ENCODE data around the gene THRB. TPM values are rescaled to one million over a fixed set of nuclear protein-coding genes. Genes with fewer than 3 reads are reported as not detected.

Gene THRB
- polyA plus RNA-seq, 1 of the 3 experiments (the other 2 are of a cell fraction) = 0.02 TPM

GRCh38 chr3:24419067-24419791 lies 75.4 kb downstream of the THRB start:
- no peak overlapping the region for H2AFZ ChIP-seq (ENCODE audit: low read depth)
- no peaks in the 10 kb centered on the region for H3K4me1 ChIP-seq (ENCODE audit: control insufficient read depth in 1 of 2, insufficient read depth in 2 of 2, low read depth in 1 of 2, low read length in 1 of 2)
- no peak overlapping the region for H3K4me2 ChIP-seq
- H3K9me2 ChIP-seq = no peaks in the 10 kb centered on the region
- no peaks in the 10 kb centered on the region for H3K79me2 ChIP-seq (ENCODE audit: insufficient read depth)
- no peaks in the 10 kb centered on the region for H4K20me1 ChIP-seq (ENCODE audit: insufficient read depth)
- no peak overlapping the region for H3K27ac ChIP-seq (ENCODE audit: low read depth in 2 of 2, low read length in 1 of 2)
- H3K9ac ChIP-seq = no peak overlapping the region
- no peak overlapping the region for H3K4me3 ChIP-seq (ENCODE audit: low read depth in 2 of 2, low read length in 1 of 2)
- no peaks in the 10 kb centered on the region for H3K27me3 ChIP-seq (ENCODE audit: insufficient read depth)
- ChIA-PET CTCF (interaction anchor here (0.7 to 1.0 kb wide), 4 partner anchors 9 to 260 kb away, joined by 3 to 4 read pairs (median 3); no protein-coding TSS in a partner anchor), POLR2A (no interaction called here)
- no peaks in the 10 kb centered on the region for H3K36me3 ChIP-seq (replicated peaks in 1 of 2; ENCODE audit: control insufficient read depth in 1 of 2, insufficient read depth in 2 of 2, low read length in 1 of 2)
- no peaks in the 10 kb centered on the region for H3F3A ChIP-seq (replicated peaks; ENCODE audit: insufficient read depth)
- no peak for DNase-seq
- 45% methylated on average over 3 of the region's 3 CpGs for WGBS (ENCODE audit: low lambda C conversion rate)
- H3K9me3 ChIP-seq = no peaks in the 10 kb centered on the region
- no peak for TF ChIP-seq NFIC (IDR thresholded peaks at IDR 0.05; ENCODE audit: borderline replicate concordance)

DNA sequence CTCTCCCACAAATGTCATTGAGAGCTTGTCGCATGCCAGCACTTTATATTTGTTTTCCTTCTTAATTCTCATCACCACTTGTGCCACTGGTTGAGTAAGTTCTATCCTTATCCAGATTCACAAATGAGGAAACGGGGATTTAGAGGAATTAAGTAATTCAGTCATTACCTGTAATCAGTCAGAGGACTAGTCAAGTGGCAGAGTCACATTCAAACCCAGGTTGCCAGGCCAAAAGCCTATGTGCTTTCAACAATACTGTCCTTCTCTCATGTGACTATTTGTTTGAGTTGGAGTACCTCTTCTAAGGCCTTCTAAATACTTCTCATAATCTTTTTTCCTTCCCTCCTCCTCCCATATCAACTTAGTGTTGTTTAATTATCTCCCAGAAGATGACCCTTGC lies 76.9 kb downstream of the THRB start:
- H3K9me2 ChIP-seq = no peaks in the 10 kb centered on the region
- no peak overlapping the region for H3K9ac ChIP-seq
- H2AFZ ChIP-seq (ENCODE audit: low read depth) = no peak overlapping the region
- TF ChIP-seq TAF1 (IDR thresholded peaks at IDR 0.05; ENCODE audit: borderline replicate concordance, low read depth, low read length) = no peak
- no peak for TF ChIP-seq SIN3A (IDR thresholded peaks at IDR 0.05; ENCODE audit: borderline replicate concordance, low read depth, low read length)
- H3F3A ChIP-seq (replicated peaks; ENCODE audit: insufficient read depth) = no peaks in the 10 kb centered on the region
- H3K9me3 ChIP-seq = no peaks in the 10 kb centered on the region
- no peak for DNase-seq
- CTCF ChIA-PET = interaction anchor here (0.9 kb wide), 1 partner anchor 11 kb away, joined by 3 read pairs; no protein-coding TSS in a partner anchor
- no peak overlapping the region for H3K27ac ChIP-seq (ENCODE audit: low read depth in 2 of 2, low read length in 1 of 2)
- H4K20me1 ChIP-seq (ENCODE audit: insufficient read depth) = no peaks in the 10 kb centered on the region
- no peak overlapping the region for H3K4me3 ChIP-seq (ENCODE audit: low read depth in 2 of 2, low read length in 1 of 2)
- H3K79me2 ChIP-seq (ENCODE audit: insufficient read depth) = no peaks in the 10 kb centered on the region
- H3K4me2 ChIP-seq = no peak overlapping the region
- WGBS (ENCODE audit: low lambda C conversion rate) = 62% methylated on average over 2 of the region's 2 CpGs
- H3K27me3 ChIP-seq (ENCODE audit: insufficient read depth) = no peaks in the 10 kb centered on the region
- no peaks in the 10 kb centered on the region for H3K36me3 ChIP-seq (replicated peaks in 1 of 2; ENCODE audit: control insufficient read depth in 1 of 2, insufficient read depth in 2 of 2, low read length in 1 of 2)
- POLR2A ChIA-PET = no interaction called here
- no peaks in the 10 kb centered on the region for H3K4me1 ChIP-seq (ENCODE audit: control insufficient read depth in 1 of 2, insufficient read depth in 2 of 2, low read depth in 1 of 2, low read length in 1 of 2)

DNA sequence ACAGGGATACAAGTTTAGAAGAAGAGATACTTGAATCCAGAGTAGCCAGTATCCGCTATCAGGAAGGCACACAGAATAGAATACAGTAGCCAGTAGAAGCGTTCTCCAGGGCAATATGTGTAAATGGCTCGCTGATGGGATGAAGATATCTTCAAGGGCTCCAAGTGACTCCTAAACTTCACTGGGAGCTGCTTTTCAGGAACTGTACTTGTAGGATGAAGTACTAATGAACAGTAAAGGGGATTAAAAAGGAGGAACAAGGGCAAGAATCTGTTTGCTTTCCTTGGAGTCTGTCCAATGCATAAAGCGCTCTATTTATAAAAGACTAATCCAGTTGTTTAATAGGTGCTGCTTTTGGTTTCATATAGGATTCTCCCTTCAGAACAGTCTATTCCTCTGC lies 78.4 kb downstream of the THRB start:
- DNase-seq = no peak
- Histone ChIP-seq H3K27ac (ENCODE audit: low read depth in 2 of 2, low read length in 1 of 2) (no peak overlapping the region), H3K9ac (no peak overlapping the region), H3K4me1 (ENCODE audit: control insufficient read depth in 1 of 2, insufficient read depth in 2 of 2, low read depth in 1 of 2, low read length in 1 of 2) (no peaks in the 10 kb centered on the region), H3F3A (replicated peaks; ENCODE audit: insufficient read depth) (no peaks in the 10 kb centered on the region), H2AFZ (ENCODE audit: low read depth) (no peak overlapping the region), H4K20me1 (ENCODE audit: insufficient read depth) (no peaks in the 10 kb centered on the region), H3K4me2 (no peak overlapping the region), H3K79me2 (ENCODE audit: insufficient read depth) (no peaks in the 10 kb centered on the region), H3K9me3 (no peaks in the 10 kb centered on the region), H3K4me3 (ENCODE audit: low read depth in 2 of 2, low read length in 1 of 2) (no peak overlapping the region), H3K36me3 (replicated peaks in 1 of 2; ENCODE audit: control insufficient read depth in 1 of 2, insufficient read depth in 2 of 2, low read length in 1 of 2) (no peaks in the 10 kb centered on the region), H3K9me2 (no peaks in the 10 kb centered on the region), H3K27me3 (ENCODE audit: insufficient read depth) (no peaks in the 10 kb centered on the region)
- CTCF ChIA-PET = no interaction called here
- no peak for TF ChIP-seq GABPA (IDR thresholded peaks at IDR 0.05; ENCODE audit: low read depth)
- TF ChIP-seq POLR2AphosphoS5 (IDR thresholded peaks at IDR 0.05; ENCODE audit: low read depth, low read length) = no peak
- TF ChIP-seq, protein P1, sequence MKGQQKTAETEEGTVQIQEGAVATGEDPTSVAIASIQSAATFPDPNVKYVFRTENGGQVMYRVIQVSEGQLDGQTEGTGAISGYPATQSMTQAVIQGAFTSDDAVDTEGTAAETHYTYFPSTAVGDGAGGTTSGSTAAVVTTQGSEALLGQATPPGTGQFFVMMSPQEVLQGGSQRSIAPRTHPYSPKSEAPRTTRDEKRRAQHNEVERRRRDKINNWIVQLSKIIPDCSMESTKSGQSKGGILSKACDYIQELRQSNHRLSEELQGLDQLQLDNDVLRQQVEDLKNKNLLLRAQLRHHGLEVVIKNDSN (IDR thresholded peaks at IDR 0.05; ENCODE audit: borderline replicate concordance, low read depth) = no peak
- TF ChIP-seq FOSL2 (IDR thresholded peaks at IDR 0.05; ENCODE audit: borderline replicate concordance, low read depth) = no peak
- TF ChIP-seq MXI1 (IDR thresholded peaks at IDR 0.05; ENCODE audit: low read depth, low read length) = no peak
- TF ChIP-seq ELF1 (IDR thresholded peaks at IDR 0.05) = no peak
- TF ChIP-seq MEF2A (IDR thresholded peaks at IDR 0.05; ENCODE audit: borderline replicate concordance, low read depth) = no peak
- no peak for TF ChIP-seq YY1 (IDR thresholded peaks at IDR 0.05; ENCODE audit: low read depth)
- no peak for TF ChIP-seq RCOR1 (IDR thresholded peaks at IDR 0.05; ENCODE audit: low read length)
- no peak for TF ChIP-seq RXRA (IDR thresholded peaks at IDR 0.05; ENCODE audit: borderline replicate concordance, low read depth)
- no peak for TF ChIP-seq RAD21 (IDR thresholded peaks at IDR 0.05; ENCODE audit: low read length)
- TF ChIP-seq, protein P2, sequence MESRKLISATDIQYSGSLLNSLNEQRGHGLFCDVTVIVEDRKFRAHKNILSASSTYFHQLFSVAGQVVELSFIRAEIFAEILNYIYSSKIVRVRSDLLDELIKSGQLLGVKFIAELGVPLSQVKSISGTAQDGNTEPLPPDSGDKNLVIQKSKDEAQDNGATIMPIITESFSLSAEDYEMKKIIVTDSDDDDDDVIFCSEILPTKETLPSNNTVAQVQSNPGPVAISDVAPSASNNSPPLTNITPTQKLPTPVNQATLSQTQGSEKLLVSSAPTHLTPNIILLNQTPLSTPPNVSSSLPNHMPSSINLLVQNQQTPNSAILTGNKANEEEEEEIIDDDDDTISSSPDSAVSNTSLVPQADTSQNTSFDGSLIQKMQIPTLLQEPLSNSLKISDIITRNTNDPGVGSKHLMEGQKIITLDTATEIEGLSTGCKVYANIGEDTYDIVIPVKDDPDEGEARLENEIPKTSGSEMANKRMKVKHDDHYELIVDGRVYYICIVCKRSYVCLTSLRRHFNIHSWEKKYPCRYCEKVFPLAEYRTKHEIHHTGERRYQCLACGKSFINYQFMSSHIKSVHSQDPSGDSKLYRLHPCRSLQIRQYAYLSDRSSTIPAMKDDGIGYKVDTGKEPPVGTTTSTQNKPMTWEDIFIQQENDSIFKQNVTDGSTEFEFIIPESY (IDR thresholded peaks at IDR 0.05; ENCODE audit: borderline replicate concordance, low read depth) = no peak
- TF ChIP-seq, protein P3, sequence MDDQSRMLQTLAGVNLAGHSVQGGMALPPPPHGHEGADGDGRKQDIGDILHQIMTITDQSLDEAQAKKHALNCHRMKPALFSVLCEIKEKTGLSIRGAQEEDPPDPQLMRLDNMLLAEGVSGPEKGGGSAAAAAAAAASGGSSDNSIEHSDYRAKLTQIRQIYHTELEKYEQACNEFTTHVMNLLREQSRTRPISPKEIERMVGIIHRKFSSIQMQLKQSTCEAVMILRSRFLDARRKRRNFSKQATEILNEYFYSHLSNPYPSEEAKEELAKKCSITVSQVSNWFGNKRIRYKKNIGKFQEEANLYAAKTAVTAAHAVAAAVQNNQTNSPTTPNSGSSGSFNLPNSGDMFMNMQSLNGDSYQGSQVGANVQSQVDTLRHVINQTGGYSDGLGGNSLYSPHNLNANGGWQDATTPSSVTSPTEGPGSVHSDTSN (IDR thresholded peaks at IDR 0.05) = no peak
- no peak for TF ChIP-seq NRF1 (IDR thresholded peaks at IDR 0.05; ENCODE audit: low read depth, low read length)
- TF ChIP-seq EZH2phosphoT487 (IDR thresholded peaks at IDR 0.05; ENCODE audit: borderline replicate concordance, low read depth) = no peak
- POLR2A ChIA-PET = no interaction called here
- 76% methylated on average over 4 of the region's 4 CpGs for WGBS (ENCODE audit: low lambda C conversion rate)
